DND-41 (cell line): Measurements from ENCODE around the gene HECW1.

Experiments used
- EZH2 ChIP-seq: IDR thresholded peaks from 3 replicates; pipeline ENCODE4 v1.6.1; 2012; ENCODE audit warnings: borderline replicate concordance, low read depth, mild to moderate bottlenecking, moderate library complexity, low read length, inconsistent platforms; ENCODE audit not compliant: severe bottlenecking
- TF ChIP-seq, protein P1 (sequence below): IDR thresholded peaks from 2 replicates; pipeline ENCODE4 v1.5.1; 2012; ENCODE audit warnings: borderline replicate concordance, low read length, moderate library complexity, mild to moderate bottlenecking; ENCODE audit not compliant: poor library complexity, severe bottlenecking; ENCODE audit errors: extremely low read depth

DNA sequence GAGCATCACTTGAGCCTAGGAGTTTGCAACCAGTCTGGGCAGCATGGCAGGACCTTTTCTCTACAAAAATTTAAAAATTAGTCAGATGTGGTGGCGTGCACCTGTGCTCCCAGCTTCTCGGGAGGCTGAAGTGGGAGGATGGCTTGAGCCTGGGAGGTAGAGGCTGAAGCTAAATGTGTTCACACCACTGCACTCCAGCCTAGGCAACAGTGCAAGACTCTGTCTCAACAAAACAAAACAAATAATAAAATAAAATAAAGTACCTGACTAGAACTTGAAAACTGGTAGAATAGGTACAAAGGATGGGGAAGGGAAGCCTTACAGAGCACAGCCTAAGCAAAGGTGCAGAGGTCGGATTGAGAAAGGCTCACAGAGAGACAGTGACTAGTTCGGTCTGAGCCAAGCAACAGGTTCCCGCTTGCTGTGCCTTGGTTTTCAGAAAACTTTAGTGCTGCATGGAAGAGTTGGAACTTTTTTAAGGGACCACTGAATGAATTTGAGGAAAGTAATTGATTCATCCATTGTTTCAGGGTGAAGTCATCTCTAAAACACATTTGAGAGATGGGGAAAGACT, 370.3 kb downstream of the HECW1 start:
- TF ChIP-seq, protein P1, sequence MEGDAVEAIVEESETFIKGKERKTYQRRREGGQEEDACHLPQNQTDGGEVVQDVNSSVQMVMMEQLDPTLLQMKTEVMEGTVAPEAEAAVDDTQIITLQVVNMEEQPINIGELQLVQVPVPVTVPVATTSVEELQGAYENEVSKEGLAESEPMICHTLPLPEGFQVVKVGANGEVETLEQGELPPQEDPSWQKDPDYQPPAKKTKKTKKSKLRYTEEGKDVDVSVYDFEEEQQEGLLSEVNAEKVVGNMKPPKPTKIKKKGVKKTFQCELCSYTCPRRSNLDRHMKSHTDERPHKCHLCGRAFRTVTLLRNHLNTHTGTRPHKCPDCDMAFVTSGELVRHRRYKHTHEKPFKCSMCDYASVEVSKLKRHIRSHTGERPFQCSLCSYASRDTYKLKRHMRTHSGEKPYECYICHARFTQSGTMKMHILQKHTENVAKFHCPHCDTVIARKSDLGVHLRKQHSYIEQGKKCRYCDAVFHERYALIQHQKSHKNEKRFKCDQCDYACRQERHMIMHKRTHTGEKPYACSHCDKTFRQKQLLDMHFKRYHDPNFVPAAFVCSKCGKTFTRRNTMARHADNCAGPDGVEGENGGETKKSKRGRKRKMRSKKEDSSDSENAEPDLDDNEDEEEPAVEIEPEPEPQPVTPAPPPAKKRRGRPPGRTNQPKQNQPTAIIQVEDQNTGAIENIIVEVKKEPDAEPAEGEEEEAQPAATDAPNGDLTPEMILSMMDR: no peak
- no peak for TF ChIP-seq EZH2
